PC-9 (cell line): ENCODE data around the gene PLOD2. TPM values are rescaled to one million over a fixed set of nuclear protein-coding genes. Genes with fewer than 3 reads are reported as not detected.

Source experiments
- BruUV-seq: library from RNA; stranded (reverse); fragments of 400-500 nt; replicated peaks from 2 replicates; lab custom pipeline; 2021; lab: Mats Ljungman, UMichigan
- CTCF ChIA-PET: fragments of 300-600 bp; sonication (Branson Sonifier 250); formaldehyde crosslinking; loops from one replicate; lab custom pipeline; 2022; ENCODE audit warnings: antibody characterized with exemption; lab: Charles Lee
- POLR2A ChIA-PET: fragments of 300-600 bp; sonication (Branson Sonifier 250); formaldehyde crosslinking; loops from one replicate; lab custom pipeline; 2022; ENCODE audit warnings: antibody characterized with exemption; ENCODE audit not compliant: unreplicated experiment; lab: Charles Lee
- DNase-seq, 2 experiments: peaks; one replicate each; pipeline versions ENCODE4 v3.0.0 to v3.0.0-alpha.2; 2015 to 2022; ENCODE audit warnings: mixed read lengths in 1 of 2
- H2AFZ ChIP-seq: fragments of 200-600 bp; sonication (generic); 2 replicates; pipeline ENCODE4 v1.8.1; 2017; ENCODE audit warnings: antibody characterized with exemption
- H3F3A ChIP-seq: fragments of 200-600 bp; sonication (generic); 2 replicates; pipeline ENCODE4 v1.8.1; 2017; ENCODE audit warnings: antibody characterized with exemption, mild to moderate bottlenecking, low read depth; ENCODE audit not compliant: insufficient read depth
- H3K27ac ChIP-seq: fragments of 200-600 bp; sonication (generic); 2 replicates; pipeline ENCODE4 v1.6.1; 2016; ENCODE audit warnings: mixed run types
- H3K27me3 ChIP-seq: fragments of 200-600 bp; sonication (generic); 2 replicates; pipeline ENCODE4 v1.6.1; 2016; ENCODE audit warnings: low read depth, mixed run types; ENCODE audit not compliant: insufficient read depth
- H3K36me3 ChIP-seq: fragments of 200-600 bp; sonication (generic); 2 replicates; pipeline ENCODE4 v1.6.1; 2016; ENCODE audit warnings: low read depth, mixed run types
- H3K4me1 ChIP-seq: fragments of 200-600 bp; sonication (generic); replicated peaks from 2 replicates; pipeline ENCODE4 v1.6.1; 2016; ENCODE audit warnings: mixed run types; ENCODE audit not compliant: insufficient read depth
- H3K4me2 ChIP-seq: fragments of 200-600 bp; sonication (generic); 2 replicates; pipeline ENCODE4 v1.6.1; 2017; ENCODE audit warnings: mixed run types
- H3K4me3 ChIP-seq: fragments of 200-600 bp; sonication (generic); 2 replicates; pipeline ENCODE4 v1.6.1; 2016; ENCODE audit warnings: mixed run types
- H3K79me2 ChIP-seq: fragments of 200-600 bp; sonication (generic); 2 replicates; pipeline ENCODE4 v1.6.1; 2017; ENCODE audit warnings: low read depth, mixed run types
- H3K9me2 ChIP-seq: fragments of 200-600 bp; sonication (generic); 2 replicates; pipeline ENCODE4 v1.8.1; 2017; ENCODE audit warnings: mild to moderate bottlenecking; ENCODE audit not compliant: insufficient read depth
- H3K9me3 ChIP-seq: fragments of 200-600 bp; sonication (generic); 2 replicates; pipeline ENCODE4 v1.8.1; 2016; ENCODE audit warnings: low read depth; ENCODE audit not compliant: insufficient read depth
- H4K20me1 ChIP-seq: fragments of 200-600 bp; sonication (generic); 2 replicates; pipeline ENCODE4 v1.8.1; 2017; ENCODE audit not compliant: insufficient read depth
- CTCF ChIP-seq: fragments of 200-600 bp; sonication (generic); conservative IDR thresholded peaks from 2 replicates; pipeline ENCODE4 v1.6.1; 2017; ENCODE audit warnings: mixed run types, antibody characterized with exemption, mild to moderate bottlenecking, moderate library complexity
- EZH2 ChIP-seq: fragments of 200-600 bp; sonication (generic); IDR thresholded peaks from 2 replicates; pipeline ENCODE4 v1.8.0; 2017; ENCODE audit warnings: antibody characterized with exemption, low read depth
- intact Hi-C: fragments of 100-400 bp; cut with micrococcal nuclease; formaldehyde crosslinking; loops from one replicate; pipeline ENCODE4 v1.10.0; 2022; ENCODE audit not compliant: unreplicated experiment
- total RNA-seq: library from RNA; stranded (reverse); gene quantifications from 2 replicates; pipeline ENCODE4 v1.2.3, GENCODE V29; 2021

Gene PLOD2
- total RNA-seq, 1 experiment from 2014 or later: 30.3 TPM

- Histone ChIP-seq H3K9me3 (no peaks in the 10 kb centered on the region), H3K4me1 (no peaks in the 10 kb centered on the region), H3K4me2 (no peak overlapping the region), H3F3A (no peaks in the 10 kb centered on the region), H4K20me1 (no peaks in the 10 kb centered on the region), H3K27ac (no peak overlapping the region), H3K27me3 (no peaks in the 10 kb centered on the region), H3K36me3 (no peaks in the 10 kb centered on the region), H3K9me2 (no peaks in the 10 kb centered on the region), H3K79me2 (no peaks in the 10 kb centered on the region), H3K4me3 (no peak overlapping the region), H2AFZ (no peak overlapping the region)
- no peak for DNase-seq
- intact Hi-C loops: no loop called here
- POLR2A ChIA-PET: no interaction called here
- TF ChIP-seq EZH2 (no peak), CTCF (no peak)
- no TSS peak for BruUV-seq
- CTCF ChIA-PET: no interaction called here
Measured at GRCh38 chr3:146134348-146135117, 26.5 kb downstream of the PLOD2 start.

DNA sequence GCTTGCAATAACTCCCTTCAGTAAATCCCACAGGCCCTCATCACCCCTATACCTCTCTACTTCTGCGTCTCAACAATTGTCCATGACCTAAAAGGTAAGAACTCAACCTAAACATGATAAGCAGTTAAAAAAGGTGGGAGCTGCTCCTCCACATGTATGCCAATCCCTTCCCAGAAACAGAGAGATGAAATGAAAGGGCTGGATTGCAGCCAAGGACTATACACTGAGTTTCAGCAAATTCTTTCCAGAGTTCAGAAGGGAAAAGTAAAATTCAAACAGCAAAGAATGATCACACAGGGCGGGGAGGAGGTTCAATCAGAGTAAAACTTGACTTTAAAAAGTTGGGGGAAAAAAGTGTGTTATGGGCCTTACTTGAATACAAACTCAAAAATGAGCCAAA lies 27.5 kb downstream of the PLOD2 start:
- H3K9me2 ChIP-seq: no peaks in the 10 kb centered on the region
- no TSS peak for BruUV-seq
- H3K27me3 ChIP-seq: no peaks in the 10 kb centered on the region
- intact Hi-C loops: no loop called here
- ChIA-PET CTCF (no interaction called here), POLR2A (interaction anchor here (0.6 kb wide), 1 partner anchor 13 kb away, joined by 3 read pairs; no protein-coding TSS in a partner anchor)
- H2AFZ ChIP-seq: no peak overlapping the region
- no peaks in the 10 kb centered on the region for H3K9me3 ChIP-seq
- no peak overlapping the region for H3K27ac ChIP-seq
- no peaks in the 10 kb centered on the region for H3F3A ChIP-seq
- H3K79me2 ChIP-seq: no peaks in the 10 kb centered on the region
- H3K4me3 ChIP-seq: no peak overlapping the region
- H3K4me2 ChIP-seq: no peak overlapping the region
- no peaks in the 10 kb centered on the region for H3K36me3 ChIP-seq
- H3K4me1 ChIP-seq: no peaks in the 10 kb centered on the region
- no peak for TF ChIP-seq CTCF
- TF ChIP-seq EZH2: no peak
- H4K20me1 ChIP-seq: no peaks in the 10 kb centered on the region
- DNase-seq: no peak

DNA sequence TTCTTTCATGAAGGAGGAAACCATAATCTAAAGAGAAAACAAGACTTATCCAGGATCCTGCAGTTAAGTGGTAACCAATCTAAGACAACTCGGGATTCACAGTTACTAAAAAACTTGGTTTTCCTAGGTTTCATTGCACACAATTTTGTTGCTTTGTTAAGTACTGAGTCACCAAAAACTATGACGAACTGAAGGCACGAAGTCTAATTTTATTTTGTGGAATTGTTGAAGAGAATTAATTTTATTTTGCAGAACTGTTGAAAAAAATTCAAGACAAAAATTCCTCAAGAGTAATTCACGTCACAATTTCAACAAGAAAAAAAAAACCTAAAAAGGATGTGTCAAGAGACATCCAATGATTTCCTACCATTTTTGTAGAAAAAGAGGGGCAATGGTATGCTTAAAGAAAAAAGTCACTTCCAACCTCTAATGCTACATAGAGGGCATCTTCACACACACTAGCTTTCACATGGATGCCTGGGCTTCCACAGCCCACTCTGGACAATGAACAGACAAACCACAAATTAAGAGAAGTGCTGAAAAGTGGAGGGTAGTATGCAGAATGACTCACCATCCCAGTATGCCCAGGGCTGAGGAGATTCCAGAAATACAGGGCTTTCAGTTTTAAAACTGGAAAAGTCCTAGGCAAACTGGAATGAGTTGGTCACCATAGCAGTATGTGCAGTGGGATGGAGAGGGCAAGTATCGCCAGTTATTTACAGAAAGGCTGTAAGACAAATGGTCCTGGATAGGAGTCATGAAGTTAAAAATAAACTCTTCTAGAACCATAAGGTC lies 29.2 kb downstream of the PLOD2 start:
- BruUV-seq: no TSS peak
- Histone ChIP-seq H4K20me1 (no peaks in the 10 kb centered on the region), H2AFZ (no peak overlapping the region), H3K36me3 (no peaks in the 10 kb centered on the region), H3K9me2 (no peaks in the 10 kb centered on the region), H3K4me1 (no peaks in the 10 kb centered on the region), H3K27me3 (no peaks in the 10 kb centered on the region), H3F3A (no peaks in the 10 kb centered on the region), H3K4me3 (no peak overlapping the region), H3K9me3 (no peaks in the 10 kb centered on the region; the same call in 1 of the 2 replicates), H3K79me2 (no peaks in the 10 kb centered on the region), H3K4me2 (no peak overlapping the region), H3K27ac (no peak overlapping the region)
- intact Hi-C loops: no loop called here
- DNase-seq: no peak
- CTCF ChIA-PET: no interaction called here
- no peak for TF ChIP-seq EZH2
- no peak for TF ChIP-seq CTCF
- POLR2A ChIA-PET: no interaction called here
